Myocyte (in vitro differentiated cells): Measurements from ENCODE around the gene PARP1. TPM values are rescaled to one million over a fixed set of nuclear protein-coding genes. Genes with fewer than 3 reads are reported as not detected.
"Not testable (repeated sequence)": the region's sequence is repeated elsewhere in the genome, so short reads cannot be mapped to it uniquely, and the experiment has no call there.

Experiments used
- DNase-seq: peaks from one replicate; pipeline ENCODE4 v3.0.0-alpha.2; 2012; ENCODE audit warnings: low read depth
- polyA plus RNA-seq: library from polyadenylated mRNA; unstranded; fragments of >200 nt; gene quantifications from one replicate; pipeline ENCODE4 v1.2.1, GENCODE V29; 2012; ENCODE audit warnings: missing spikeins
- total RNA-seq: library from RNA; depleted of rRNA; stranded (reverse); fragments of >200 nt; gene quantifications from 2 replicates; pipeline ENCODE4 v1.2.3, GENCODE V29; 2014

Gene PARP1
- total RNA-seq: 69.2 and 79.3 TPM in 2 replicates
- polyA plus RNA-seq: 39.8 TPM

DNA sequence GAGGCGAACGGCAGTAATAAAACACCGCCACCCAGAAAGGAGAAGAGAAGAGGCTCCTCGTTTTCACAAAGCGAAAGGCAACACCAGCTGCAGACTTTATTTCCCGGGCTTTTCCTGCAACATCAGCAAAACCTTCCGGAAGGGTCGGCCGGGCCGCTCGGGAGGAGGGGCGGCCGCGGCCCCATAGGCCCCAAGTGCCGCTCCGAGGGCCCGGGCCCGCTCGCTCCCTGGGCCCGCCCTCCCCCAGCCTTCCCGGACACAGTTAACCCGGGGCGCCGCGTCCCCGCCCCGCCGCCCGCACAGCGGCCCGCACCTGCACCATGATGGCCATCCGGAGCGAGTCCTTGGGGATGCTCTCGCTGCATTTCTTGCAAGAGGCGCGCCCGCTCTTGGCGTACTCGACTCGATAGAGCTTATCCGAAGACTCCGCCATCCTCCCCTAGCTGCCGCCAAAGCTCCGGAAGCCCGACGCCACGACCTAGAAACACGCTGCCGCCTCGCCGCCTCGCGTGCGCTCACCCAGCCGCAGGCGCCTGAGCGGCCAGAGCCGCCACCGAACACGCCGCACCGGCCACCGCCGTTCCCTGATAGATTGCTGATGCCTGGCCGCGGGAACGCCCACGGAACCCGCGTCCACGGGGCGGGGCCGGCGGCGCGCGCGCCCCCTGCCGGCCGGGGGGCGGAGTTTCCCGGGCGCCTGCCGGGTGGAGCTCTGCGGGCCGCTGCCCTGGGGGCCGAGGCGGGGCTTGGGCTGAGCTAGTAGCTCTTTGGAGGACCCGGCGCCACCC is at the start of gene PARP1:
Gene PARP1 (minus strand): TSS at position 597 of the 788 bp plus-strand sequence. CDS start 164 bp downstream, at position 433.
- DNase-seq: peak; percentile 85

DNA sequence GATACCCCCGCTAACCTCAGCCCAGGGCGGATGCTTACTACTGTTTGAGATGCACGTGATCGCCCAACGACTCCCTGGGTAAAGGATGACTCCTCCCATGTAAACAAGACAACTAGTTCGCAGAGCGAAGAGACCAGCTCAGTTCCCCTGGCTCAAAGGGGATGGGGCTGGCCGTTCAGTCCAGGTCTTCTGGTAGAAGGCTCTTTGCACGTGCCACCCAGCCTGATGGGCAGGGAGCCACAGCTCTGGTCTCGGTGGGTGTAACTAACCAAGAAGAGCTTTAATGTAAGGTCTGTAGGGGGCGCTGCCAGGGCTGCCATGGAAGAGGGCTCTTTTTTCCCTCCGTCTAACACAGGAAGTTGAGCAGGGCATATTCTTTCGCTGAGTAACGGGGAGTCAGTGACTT is 49.4 kb upstream of the PARP1 start:
- no peak for DNase-seq

DNA sequence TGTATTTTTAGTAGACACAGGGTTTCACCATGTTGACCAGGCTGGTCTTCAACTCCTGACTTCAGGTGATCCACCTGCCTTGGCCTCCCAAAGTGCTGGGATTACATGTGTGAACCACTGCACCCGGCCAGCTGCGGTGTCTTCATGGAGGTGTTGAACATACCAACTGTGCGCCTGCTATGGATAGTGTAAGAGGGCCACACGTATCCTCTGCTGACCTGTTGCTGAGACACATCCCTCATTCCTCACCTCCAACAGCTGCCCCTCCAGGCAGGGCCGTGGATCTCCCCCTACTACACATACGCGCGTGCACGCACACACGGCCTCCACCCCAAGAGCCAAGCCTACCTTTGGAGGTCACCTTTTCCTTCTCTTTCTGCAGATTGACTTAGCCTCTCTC is 48.0 kb upstream of the PARP1 start:
- no peak for DNase-seq

DNA sequence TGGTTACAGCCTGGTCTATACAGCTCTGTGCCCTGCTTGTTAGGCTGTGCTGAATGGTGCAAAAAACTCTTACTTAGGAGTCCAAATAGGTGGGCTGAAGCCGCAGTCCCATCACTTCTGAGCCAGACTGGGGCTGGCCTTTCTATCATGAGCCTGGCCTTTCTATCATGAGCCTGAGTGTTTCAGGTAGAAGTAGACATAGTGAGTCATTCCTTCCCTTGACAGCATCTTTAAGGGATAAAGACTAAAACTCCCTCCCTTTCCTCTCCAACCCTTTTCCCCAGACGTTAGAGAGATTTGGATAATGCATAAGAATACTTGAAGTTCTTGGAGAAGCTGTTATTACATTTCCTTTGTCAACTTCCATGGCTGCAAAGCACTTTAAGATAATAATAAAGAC is 46.5 kb upstream of the PARP1 start:
- DNase-seq: no peak

DNA sequence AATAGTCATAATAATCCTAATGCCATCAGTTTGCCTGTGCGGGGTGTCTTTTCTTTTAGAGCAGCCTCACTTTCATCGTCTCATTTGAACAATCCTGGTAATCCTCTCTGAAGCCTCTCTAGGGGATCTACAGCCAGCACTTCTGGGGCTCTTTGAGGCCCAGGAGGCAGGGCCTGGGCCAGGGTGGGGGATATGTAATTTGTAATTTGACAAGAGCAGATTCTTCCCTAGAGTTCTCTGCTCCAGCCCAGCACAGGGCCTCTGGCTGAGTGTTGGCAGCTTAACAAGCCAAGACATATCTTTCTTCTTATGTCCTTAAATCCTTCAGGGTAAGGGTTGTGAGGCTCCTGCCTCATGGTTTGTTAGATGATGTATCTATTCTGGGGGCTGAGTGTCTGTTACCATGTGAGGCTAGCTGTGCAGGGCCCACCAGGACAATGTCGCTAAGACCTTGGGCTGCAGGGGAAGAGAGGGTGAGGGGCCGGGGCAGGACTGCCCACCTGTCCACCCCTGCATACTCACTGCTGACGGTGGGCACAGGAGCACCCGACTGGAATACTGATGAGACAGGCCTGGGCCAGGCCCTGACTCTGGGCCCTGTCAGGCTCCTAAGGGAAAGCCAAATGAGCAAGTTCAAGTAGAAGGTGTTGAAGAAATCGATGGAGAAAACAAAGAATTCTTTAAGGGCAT is 45.3 kb upstream of the PARP1 start:
- DNase-seq: no peak

DNA sequence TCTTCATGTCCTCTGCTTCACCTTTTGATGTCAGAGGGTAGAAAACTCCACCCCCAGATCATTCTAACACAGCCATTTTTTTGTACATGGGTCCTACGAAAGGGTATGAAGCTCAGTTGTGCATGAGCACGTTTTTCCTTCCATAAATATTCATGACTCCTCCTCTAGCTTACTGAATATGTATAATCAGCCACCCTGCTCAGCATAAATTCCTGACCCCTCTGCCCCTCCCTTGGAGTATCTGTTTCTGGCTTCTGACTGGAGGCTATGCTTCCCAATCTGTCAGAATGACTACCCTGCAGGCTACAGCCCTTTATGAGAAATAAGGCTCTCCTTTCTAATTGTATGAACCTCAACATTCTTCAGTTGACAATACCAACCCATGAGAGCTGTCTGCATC is 42.8 kb upstream of the PARP1 start:
- no peak for DNase-seq

DNA sequence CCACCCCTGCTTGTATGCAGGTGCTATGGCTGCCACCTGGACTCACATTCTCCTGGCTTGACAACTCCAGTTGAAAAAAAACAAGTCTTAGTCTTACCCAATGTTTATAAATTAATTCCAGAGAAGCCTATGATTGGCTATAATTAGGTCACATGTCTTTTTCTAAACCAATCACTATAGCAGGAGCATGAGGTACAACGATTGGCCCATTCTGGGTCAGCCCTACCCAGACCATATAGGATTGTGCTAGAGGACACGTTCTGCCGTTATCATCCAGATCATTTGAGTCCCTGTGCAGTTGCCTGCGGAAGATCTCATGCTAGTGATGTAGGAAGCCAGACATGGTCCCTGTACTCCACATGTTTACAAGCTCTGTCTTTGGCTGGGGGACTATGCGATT is 41.9 kb upstream of the PARP1 start:
- no peak for DNase-seq

DNA sequence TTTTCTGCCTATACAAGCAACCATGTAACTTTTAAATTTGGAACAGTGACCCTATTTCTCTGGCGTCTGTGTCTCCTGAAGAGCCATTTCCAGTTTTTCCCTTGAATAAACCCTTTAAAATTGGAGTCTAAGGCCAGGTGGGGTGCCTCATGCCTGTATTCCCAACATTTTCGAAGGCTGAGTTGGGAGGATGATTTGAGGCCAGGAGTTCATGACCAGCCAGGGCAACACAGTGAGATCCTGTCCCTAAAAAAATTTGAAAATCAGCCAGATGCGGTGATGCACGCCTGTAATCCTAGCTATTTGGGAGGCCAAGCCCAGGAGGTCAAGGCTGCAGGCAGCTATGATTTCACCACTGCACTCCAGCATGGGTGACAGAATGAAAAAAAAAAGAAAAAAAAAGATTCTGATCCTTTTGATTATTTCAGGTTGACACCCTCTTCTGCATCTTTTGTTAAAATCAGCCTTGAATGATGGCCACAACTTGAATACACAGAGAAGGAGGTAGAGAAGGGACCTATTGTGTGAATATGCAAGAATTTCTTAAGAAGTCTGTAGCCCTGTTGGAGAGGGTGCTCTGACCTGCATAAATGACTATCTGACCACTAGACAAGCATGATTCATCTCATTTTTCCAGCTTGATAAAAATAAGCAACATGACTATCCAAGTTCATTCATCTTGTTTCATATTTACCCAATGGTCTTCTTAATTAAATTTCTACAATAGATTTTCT is 40.2 kb upstream of the PARP1 start:
- DNase-seq: no peak

DNA sequence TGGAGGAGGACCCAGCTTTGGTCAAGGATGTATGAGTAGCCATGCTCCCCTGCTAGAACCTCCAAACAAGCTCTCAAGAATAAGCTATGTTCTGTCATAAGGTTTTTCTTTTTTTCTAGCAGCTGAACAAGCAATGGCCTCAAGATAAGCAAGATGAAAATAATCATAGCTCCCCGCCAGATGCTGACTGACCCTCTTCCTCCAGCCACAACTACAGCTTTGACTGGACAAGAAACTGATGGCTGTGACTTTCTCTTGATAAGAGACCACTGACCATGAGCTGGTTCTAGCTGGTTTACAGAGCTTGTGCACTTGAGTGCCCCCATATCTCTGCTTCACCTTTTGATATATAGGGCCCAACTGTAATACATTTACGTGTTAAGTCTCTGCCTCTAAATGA is 38.2 kb upstream of the PARP1 start:
- no peak for DNase-seq

DNA sequence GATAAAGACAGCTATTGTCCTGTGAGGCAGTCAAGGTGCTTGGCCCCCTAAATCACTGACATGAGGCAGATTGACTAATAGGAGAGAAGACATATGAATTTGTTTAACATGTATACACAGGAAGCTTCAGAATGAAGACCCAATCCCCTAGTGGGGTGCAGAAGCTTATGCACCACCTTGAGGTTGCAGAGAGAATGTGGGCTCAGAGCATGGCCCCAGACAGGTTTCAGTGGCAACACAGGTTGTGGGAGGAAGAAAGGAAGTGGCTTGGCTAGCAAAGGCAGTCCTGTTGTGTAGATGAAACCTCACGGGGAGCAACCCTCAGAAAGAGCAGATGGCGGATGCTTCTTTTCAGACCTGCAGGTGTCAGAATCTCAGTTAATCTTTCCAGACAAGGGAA is 37.0 kb upstream of the PARP1 start:
- no peak for DNase-seq

DNA sequence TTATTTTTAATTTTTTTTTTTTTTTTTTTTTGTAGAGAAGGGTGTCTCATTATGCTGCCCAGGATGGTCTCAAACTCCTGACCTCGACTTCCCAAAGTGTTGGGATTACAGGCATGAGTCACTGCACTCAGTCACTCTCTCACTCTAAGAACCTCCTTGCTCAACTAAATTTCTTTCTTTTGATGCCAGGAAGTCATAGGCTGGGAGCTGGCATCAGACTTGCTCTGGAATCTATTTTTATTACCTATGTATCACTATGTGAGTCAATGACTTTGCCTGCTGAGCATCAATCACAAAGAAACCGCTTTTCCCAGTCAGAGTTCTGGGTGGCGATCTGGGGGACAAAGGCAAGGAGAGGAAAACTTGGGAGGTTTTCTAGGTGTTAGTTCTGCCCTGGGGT is 35.5 kb upstream of the PARP1 start:
- no peak for DNase-seq

DNA sequence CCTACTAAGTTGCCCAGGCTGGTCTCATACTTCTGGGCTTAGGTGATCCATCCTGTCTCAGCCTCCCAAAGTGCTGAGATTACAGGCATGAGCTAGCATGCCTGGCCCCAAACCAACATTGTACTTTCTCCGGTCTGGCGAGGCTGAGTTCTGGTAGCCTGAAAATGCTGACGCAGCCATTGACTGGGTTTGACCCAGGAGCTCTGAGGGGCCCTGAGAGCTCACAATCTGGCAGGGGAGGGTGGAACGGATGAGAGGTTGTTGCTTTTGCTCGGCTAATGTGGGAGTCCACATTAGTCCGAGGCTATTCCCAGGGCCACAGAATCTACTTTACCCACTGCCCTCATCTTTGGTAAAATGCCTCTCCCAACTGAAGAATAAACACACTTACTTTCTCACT is 35.1 kb upstream of the PARP1 start:
- DNase-seq: no peak

DNA sequence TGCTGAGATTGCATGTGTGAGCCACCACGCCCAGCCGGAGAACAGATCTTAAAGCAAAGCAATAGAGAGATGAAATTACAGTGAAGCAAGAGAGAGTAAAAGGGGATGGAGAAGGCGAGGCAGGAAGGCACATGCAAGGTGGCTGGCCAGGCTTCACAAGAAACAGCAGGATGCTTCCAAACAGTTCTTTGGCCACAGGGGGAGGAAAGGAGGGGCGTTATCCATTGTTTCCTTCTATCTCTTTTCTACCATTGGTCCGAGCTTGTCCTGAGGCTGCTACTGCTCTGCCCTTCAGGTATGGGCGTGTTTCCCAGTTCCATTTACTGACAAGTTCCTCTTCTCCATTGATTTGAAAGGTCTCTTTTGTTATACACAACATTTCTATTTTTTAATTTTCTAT is 33.7 kb upstream of the PARP1 start:
- no peak for DNase-seq

DNA sequence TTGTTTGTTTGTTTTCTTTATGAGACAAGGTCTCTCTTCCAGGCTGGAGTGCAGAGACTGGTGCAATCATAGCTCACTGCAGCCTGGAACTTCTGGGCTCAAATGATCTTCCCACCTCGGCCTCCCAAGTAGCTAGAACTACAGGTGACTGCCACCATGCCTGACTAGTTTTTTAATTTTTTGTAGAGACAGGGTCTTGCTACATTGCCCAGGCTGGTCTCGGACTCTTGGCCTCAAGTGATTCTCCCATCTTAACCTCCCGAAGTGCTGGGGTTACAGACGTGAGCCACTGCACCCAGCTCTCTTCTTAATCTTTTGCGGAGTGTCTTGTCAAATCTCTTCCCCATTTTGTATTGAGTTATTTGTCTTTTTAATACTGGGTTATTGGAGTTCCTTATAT is 32.6 kb upstream of the PARP1 start:
- no peak for DNase-seq

DNA sequence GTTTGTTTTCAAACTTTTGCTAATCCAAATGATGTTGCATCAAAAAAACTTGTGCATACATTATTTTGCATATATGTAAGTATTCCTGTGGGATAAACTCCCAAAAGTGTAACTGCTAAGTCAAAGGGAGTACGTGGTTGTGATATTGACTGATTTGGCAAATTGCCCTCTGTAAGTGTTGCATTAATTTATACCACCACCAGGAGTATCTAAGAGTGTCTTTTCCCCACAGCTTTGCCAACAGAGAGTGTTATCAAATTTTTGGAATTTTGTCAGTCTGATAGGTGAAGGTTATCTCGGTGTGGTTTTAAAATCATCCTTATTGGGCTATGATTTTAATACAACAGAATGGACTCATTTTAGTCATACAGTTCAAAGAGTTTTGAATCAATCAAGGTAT is 30.1 kb upstream of the PARP1 start:
- no peak for DNase-seq

DNA sequence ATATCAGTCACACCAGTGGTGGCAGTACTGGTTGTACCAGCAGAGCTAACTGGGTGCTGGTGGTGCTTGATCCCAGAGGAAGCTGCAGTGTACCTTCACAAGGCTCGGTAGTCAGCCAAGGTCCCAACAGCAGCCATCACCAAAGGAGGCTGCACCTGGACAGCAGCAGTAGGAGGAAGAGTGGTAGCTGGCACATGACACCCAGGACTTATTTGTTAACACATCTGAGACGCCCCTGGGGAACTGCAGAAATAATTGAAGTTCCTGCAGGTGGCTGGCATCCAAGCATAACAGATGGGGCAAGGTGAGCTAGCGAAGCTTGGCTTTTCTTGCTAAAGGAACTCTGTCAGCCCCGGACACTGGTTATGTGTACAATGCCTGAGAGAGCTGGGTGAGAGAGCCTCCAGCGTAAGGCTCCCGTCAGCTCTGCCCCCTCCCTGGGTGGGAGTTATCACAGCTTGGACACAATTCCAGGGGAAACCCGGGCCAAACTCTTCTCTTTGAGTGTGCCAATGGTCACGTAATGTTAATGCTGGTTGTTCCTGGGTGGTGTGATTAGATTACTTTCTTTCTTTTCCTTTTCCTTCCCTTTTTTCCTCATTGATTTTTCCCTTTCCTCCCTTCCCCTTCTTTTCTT is 29.1 kb upstream of the PARP1 start:
- DNase-seq: no peak

DNA sequence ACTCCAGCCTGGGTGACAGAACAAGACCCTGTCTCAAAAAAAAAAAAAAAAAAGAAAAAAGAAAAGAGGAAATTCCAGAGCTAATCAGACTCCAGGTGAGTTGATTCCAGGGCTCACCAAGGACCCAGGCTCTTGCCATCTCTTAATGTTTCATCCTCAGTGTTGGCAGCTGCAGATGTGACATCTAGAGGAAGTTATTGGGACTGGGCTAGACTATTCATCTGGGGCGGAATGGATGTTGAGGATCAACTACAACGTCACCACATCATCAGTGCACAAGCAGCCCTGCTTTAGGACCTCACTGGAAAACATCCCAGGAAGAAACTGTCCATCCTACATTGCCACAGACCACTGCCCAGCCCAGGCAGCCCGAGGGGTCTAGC is 28.6 kb upstream of the PARP1 start:
- DNase-seq: no peak

DNA sequence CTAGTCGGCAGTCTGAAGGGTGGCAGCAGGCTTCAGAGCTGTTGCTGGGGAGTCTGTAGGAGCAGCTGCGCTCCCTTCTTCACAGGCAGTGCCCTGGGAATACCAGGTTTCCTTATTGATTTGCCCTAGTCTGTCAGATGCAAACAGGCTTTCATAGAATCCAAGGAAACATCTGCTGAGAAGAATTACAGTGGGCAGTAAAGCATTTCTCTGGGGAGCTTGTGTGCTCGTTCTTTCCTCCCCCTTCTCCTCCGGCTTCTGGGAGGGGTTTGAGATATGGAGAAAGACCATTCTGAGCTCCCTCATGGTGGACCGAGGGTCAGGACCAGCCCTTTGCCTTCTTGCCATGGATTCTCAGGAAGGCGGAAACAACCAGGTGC is 25.4 kb upstream of the PARP1 start:
- DNase-seq: no peak

DNA sequence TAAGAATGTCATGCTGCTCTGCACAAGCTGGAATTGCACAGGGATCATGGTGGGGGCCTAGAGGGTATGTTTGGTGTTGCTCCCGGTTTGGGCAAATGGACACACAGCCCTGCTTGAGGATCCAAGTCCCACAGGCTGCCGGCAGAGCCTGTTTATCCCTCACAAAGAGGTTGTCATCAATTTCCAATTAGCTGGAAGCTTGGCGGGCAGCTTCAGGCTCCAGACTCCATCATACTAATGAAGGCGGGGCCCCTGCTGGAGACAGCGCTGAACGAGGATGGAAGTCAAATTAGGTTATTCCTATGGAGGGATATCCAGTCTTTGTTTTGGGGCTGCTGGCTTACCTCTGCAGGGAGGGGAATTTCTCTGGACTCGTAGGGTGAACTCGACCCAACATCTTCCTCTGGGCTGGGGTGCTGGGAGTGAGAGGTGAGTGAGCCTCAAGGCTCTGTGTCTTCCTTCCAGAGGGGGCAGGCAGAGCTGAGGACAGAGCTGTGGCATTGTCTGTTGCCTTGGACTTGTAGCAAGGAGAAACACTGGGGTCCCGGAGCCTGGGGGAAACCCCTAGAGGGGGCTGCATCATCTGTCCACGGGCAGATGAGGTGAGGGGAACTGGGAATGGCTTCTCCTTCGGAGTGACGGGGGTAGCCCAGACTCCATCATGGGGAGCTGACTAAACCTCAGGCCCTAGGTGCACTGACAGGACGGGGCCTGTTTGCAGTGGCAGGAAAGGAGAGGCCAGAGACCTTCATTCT is 24.9 kb upstream of the PARP1 start:
- no peak for DNase-seq

DNA sequence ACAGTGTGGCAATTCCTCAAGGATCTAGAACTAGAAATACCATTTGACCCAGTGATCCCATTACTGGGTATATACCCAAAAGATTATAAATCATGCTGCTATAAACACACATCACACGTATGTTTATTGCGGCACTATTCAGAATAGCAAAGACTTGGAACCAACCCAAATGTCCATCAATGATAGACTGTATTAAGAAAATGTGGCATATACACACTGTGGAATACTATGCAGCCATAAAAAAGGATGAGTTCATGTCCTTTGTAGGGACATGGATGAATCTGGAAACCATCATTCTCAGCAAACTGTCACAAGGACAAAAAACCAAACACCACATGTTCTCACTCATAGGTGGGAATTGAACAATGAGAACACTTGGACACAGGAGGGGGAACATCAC is 24.0 kb upstream of the PARP1 start:
- not testable (repeated sequence) for DNase-seq
